GM23338 (cell line): ENCODE measurements around the gene FXN.

ENCODE experiments used
- CTCF ChIP-seq, 2 experiments: fragments of 200-600 bp in 1 of 2; sonication (generic) in 1 of 2; conservative IDR thresholded peaks; 2 replicates each; pipeline versions ENCODE4 v1.5.1 to v1.6.1; 2016 to 2017; ENCODE audit warnings: antibody characterized with exemption in 2 of 2, low read depth in 2 of 2, mild to moderate bottlenecking in 2 of 2, moderate library complexity in 1 of 2
- ETS1 ChIP-seq: IDR thresholded peaks from 2 replicates; pipeline ENCODE4 v1.6.1; 2016; ENCODE audit warnings: antibody characterized with exemption

DNA sequence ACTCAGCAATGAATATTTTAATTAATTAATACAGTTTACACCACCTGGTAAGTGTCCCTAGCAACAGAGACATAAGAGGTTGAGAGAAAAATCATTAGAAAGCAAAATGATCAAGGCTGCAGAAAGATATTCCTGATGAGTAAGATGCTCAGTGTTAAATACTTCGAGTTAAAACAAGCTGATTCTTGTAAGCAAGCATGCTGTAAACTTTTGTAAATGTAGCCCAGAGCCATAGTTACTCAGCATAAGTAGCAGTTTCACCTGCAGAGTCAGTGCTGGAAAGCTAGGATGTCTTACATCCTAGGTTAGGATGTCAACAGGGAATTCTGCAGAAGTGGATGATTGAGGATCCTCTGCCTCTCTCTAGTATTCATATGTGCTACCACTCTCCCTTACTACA is 25.8 kb upstream of the FXN start:
- TF ChIP-seq CTCF (conservative IDR thresholded peaks at IDR 0.05; ENCODE audit: low read depth in 2 of 2), result no peak
- no peak for TF ChIP-seq ETS1
